Calu3 (cell line): ENCODE measurements around the gene TMTC2. TPM values are rescaled to one million over a fixed set of nuclear protein-coding genes. Genes with fewer than 3 reads are reported as not detected.

Source experiments
- BruUV-seq: library from RNA; stranded (reverse); fragments of 400-500 nt; replicated peaks from 2 replicates; lab custom pipeline; 2021; lab: Mats Ljungman, UMichigan
- CTCF ChIA-PET: fragments of 300-600 bp; sonication (Branson Sonifier 250); formaldehyde crosslinking; loops from one replicate; lab custom pipeline; 2022; ENCODE audit warnings: antibody characterized with exemption; lab: Charles Lee
- DNase-seq: peaks from one replicate; pipeline ENCODE4 v3.0.0; 2022
- H3K27ac Mint-ChIP-seq: one replicate; pipeline ENCODE4 v1.8.0; 2022; ENCODE audit warnings: mixed read lengths; ENCODE audit not compliant: unreplicated experiment
- H3K27me3 Mint-ChIP-seq: one replicate; pipeline ENCODE4 v1.8.0; 2022; ENCODE audit warnings: mixed read lengths; ENCODE audit not compliant: unreplicated experiment
- H3K36me3 Mint-ChIP-seq: one replicate; pipeline ENCODE4 v1.8.0; 2022; ENCODE audit warnings: mild to moderate bottlenecking, moderate library complexity, mixed read lengths; ENCODE audit not compliant: insufficient read depth, unreplicated experiment
- H3K4me1 Mint-ChIP-seq: one replicate; pipeline ENCODE4 v1.8.0; 2022; ENCODE audit warnings: mild to moderate bottlenecking, low read depth, mixed read lengths; ENCODE audit not compliant: unreplicated experiment
- H3K4me3 Mint-ChIP-seq: one replicate; pipeline ENCODE4 v1.8.0; 2022; ENCODE audit warnings: mild to moderate bottlenecking, low read depth, moderate library complexity, mixed read lengths; ENCODE audit not compliant: unreplicated experiment
- H3K9me3 Mint-ChIP-seq: one replicate; pipeline ENCODE4 v1.8.0; 2022; ENCODE audit warnings: low read depth, mixed read lengths; ENCODE audit not compliant: unreplicated experiment
- intact Hi-C: fragments of 100-400 bp; cut with micrococcal nuclease; formaldehyde crosslinking; loops from one replicate; pipeline ENCODE4 v1.10.0; 2022; ENCODE audit not compliant: unreplicated experiment
- total RNA-seq: library from RNA; stranded (reverse); gene quantifications from 2 replicates; pipeline ENCODE4 v1.2.3, GENCODE V29; 2022
- TF ChIP-seq, protein P1 (sequence below): fragments of 200-600 bp; IDR thresholded peaks from one replicate; pipeline ENCODE4 v1.8.0; 2022; ENCODE audit warnings: antibody characterized with exemption; ENCODE audit not compliant: unreplicated experiment

Gene TMTC2
- total RNA-seq, 1 experiment from 2014 or later, result 31.2 TPM

DNA sequence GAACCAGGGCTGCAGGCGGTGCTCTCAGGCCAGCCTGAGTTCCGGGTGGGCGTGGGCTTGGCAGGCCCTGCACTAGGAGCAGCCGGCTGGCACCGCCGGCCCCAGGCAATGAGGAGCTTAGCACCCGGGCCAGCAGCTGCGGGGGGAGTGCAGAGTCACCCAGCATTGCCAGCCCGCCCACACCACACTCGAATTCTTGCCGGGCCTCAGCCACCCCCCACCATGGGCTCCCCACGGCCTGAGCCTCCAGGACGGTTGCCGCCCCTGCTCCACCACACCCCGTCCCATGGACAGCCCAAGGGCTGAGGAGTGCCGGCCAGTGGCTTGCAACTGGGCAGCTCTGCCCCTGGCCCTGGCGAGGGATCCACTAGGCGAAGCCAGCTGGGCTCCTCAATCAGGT is 453.4 kb downstream of the TMTC2 start:
- no peaks in the 10 kb centered on the region for H3K27me3 Mint-ChIP-seq
- H3K27ac Mint-ChIP-seq, result no peak overlapping the region
- TF ChIP-seq, protein P1, sequence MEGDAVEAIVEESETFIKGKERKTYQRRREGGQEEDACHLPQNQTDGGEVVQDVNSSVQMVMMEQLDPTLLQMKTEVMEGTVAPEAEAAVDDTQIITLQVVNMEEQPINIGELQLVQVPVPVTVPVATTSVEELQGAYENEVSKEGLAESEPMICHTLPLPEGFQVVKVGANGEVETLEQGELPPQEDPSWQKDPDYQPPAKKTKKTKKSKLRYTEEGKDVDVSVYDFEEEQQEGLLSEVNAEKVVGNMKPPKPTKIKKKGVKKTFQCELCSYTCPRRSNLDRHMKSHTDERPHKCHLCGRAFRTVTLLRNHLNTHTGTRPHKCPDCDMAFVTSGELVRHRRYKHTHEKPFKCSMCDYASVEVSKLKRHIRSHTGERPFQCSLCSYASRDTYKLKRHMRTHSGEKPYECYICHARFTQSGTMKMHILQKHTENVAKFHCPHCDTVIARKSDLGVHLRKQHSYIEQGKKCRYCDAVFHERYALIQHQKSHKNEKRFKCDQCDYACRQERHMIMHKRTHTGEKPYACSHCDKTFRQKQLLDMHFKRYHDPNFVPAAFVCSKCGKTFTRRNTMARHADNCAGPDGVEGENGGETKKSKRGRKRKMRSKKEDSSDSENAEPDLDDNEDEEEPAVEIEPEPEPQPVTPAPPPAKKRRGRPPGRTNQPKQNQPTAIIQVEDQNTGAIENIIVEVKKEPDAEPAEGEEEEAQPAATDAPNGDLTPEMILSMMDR, result no peak
- H3K36me3 Mint-ChIP-seq, result no peaks in the 10 kb centered on the region
- intact Hi-C loops, result no loop called here
- peaks cover 6% of the 10 kb centered on the region for H3K9me3 Mint-ChIP-seq
- no TSS peak for BruUV-seq
- CTCF ChIA-PET, result interaction anchor here (0.6 kb wide), 2 partner anchors 566 to 761 kb away, joined by 3 to 5 read pairs; no protein-coding TSS in a partner anchor
- H3K4me3 Mint-ChIP-seq, result no peak overlapping the region
- no peaks in the 10 kb centered on the region for H3K4me1 Mint-ChIP-seq
- DNase-seq, result no peak

DNA sequence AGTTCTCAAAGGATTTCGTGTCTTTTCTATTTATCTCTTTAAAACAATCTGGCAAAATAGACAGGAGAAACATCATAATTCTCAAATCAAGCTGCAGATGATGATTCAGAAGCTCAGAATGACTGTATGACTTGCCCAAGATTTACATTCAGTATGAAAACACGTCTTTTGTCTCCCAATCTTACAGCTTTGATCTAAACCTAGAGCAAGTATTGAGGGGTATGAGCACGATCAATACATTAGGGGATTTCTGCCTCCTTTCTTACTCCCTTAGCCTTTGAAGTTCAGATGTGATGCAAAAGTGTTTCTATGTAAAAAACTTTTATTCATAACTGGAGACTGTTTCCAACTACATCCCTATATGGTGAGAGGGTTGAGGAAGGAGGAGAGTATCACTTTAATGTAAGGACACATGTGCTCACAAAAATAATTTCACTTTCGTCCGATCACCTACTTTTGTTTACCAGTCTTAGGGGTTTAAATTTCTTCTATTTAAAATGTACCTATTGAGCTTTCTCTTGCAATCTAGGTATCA is 454.8 kb downstream of the TMTC2 start:
- no TSS peak for BruUV-seq
- CTCF ChIA-PET, result no interaction called here
- DNase-seq, result no peak
- H3K27me3 Mint-ChIP-seq, result no peaks in the 10 kb centered on the region
- no peak overlapping the region for H3K27ac Mint-ChIP-seq
- H3K9me3 Mint-ChIP-seq, result peaks cover 6% of the 10 kb centered on the region
- TF ChIP-seq, protein P1, result no peak
- no peaks in the 10 kb centered on the region for H3K4me1 Mint-ChIP-seq
- H3K36me3 Mint-ChIP-seq, result no peaks in the 10 kb centered on the region
- H3K4me3 Mint-ChIP-seq, result no peak overlapping the region
- intact Hi-C loops, result no loop called here

DNA sequence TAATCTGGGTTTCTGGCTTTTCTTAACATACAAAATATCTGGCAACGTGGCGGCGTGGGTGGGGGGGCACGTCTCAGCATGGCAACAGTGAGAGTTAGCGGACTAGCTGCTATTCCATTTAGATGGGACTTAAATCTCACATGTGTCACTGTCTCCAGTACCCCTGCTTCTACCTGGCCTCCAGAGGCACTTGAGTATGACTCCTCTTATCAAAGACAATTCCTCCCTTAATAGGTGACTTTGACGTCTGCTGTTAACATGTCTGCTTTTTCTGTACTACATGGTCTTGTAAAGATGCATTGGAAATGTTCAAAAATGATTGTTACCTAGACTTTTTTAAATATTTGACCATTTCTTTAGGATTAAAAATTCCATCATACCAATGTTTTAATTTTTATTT is 456.2 kb downstream of the TMTC2 start:
- Mint-ChIP-seq H3K4me3 (no peak overlapping the region), H3K4me1 (no peaks in the 10 kb centered on the region), H3K27me3 (no peaks in the 10 kb centered on the region), H3K36me3 (no peaks in the 10 kb centered on the region), H3K27ac (no peak overlapping the region), H3K9me3 (peaks cover 6% of the 10 kb centered on the region)
- intact Hi-C loops, result no loop called here
- DNase-seq, result no peak
- CTCF ChIA-PET, result interaction anchor here (0.6 kb wide), 1 partner anchor 1024 kb away, joined by 5 read pairs; no protein-coding TSS in a partner anchor
- TF ChIP-seq, protein P1, result no peak
- BruUV-seq, result no TSS peak

DNA sequence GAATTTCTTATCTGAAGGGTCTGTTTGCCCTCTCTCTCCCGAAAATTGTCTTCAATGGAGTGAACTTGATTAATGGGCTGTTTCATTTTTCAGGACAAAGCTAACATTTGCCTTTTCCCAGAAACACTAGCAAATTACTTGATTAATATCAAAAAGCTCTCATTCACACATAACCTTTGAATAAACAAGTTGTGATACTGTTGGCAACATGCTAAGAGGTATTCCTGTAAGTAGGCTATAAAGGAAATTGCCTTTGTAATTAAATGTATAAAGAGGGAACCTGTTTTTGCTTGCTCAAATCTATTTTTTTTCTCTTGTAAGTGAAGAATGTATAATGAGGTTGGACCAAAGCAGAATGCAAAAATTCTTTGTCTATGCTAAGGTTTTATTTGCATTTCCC is 457.2 kb downstream of the TMTC2 start:
- H3K4me1 Mint-ChIP-seq, result no peaks in the 10 kb centered on the region
- H3K27me3 Mint-ChIP-seq, result no peaks in the 10 kb centered on the region
- no peaks in the 10 kb centered on the region for H3K36me3 Mint-ChIP-seq
- H3K9me3 Mint-ChIP-seq, result peaks cover 6% of the 10 kb centered on the region
- no peak overlapping the region for H3K4me3 Mint-ChIP-seq
- CTCF ChIA-PET, result no interaction called here
- DNase-seq, result no peak
- intact Hi-C loops, result no loop called here
- no peak overlapping the region for H3K27ac Mint-ChIP-seq
- TF ChIP-seq, protein P1, result no peak
- no TSS peak for BruUV-seq
